Measurements from ENCODE around the gene PPP1CA.

PPP1CA gene

GRCh38 chr11:67369275-67369674 lies 32.4 kb downstream of the PPP1CA start:
- no peak for DNase-seq (ENCODE audit: low spot score)

GRCh38 chr11:67368621-67369020 lies 33.0 kb downstream of the PPP1CA start:
- DNase-seq (ENCODE audit: low spot score), result no peak

GRCh38 chr11:67367761-67368227 lies 33.9 kb downstream of the PPP1CA start:
- no peak for DNase-seq (ENCODE audit: low spot score)

- no peak for DNase-seq (ENCODE audit: low spot score)
Observed at GRCh38 chr11:67366961-67367760, 34.5 kb downstream of the PPP1CA start.

- DNase-seq (ENCODE audit: low spot score), result no peak
Observed at GRCh38 chr11:67366546-67366945, 35.1 kb downstream of the PPP1CA start.

GRCh38 chr11:67365736-67366444 lies 35.8 kb downstream of the PPP1CA start:
- DNase-seq (ENCODE audit: low spot score), result no peak

- no peak for DNase-seq (ENCODE audit: low spot score)
Observed at GRCh38 chr11:67364783-67365722, 36.6 kb downstream of the PPP1CA start.

- no peak for DNase-seq (ENCODE audit: low spot score)
Observed at GRCh38 chr11:67364169-67364568, 37.5 kb downstream of the PPP1CA start.

GRCh38 chr11:67357831-67358670 lies 43.6 kb downstream of the PPP1CA start:
- DNase-seq (ENCODE audit: low spot score), result no peak

- peak; percentile 82 for DNase-seq (ENCODE audit: low spot score)
Observed at GRCh38 chr11:67356864-67357561, 44.6 kb downstream of the PPP1CA start.

GRCh38 chr11:67356387-67356863 lies 45.2 kb downstream of the PPP1CA start:
- DNase-seq (ENCODE audit: low spot score), result no peak

GRCh38 chr11:67355794-67356386 lies 45.8 kb downstream of the PPP1CA start:
- no peak for DNase-seq (ENCODE audit: low spot score)

- DNase-seq (ENCODE audit: low spot score), result no peak
Observed at GRCh38 chr11:67355023-67355793, 46.5 kb downstream of the PPP1CA start.

GRCh38 chr11:67354075-67355022 lies 47.3 kb downstream of the PPP1CA start:
- no peak for DNase-seq (ENCODE audit: low spot score)

- peak; percentile 98 for DNase-seq (ENCODE audit: low spot score)
Observed at GRCh38 chr11:67353317-67354074, 48.2 kb downstream of the PPP1CA start, which contains the start of gene POLD4. Gene POLD4, minus strand, starts transcription at chr11:67353546. Its CDS starts 147 bp downstream, at chr11:67353399.

- no peak for DNase-seq (ENCODE audit: low spot score)
Observed at GRCh38 chr11:67352546-67353316, 48.9 kb downstream of the PPP1CA start.

Measured in ecto neural progenitor cell (in vitro differentiated cells).